ENCODE results near the gene NOL3. TPM values are rescaled to one million over a fixed set of nuclear protein-coding genes. Genes with fewer than 3 reads are reported as not detected.
A peak's percentile ranks its signal among the peaks of the same experiment; 100 is the strongest.

Gene NOL3
- total and polyA plus RNA-seq, 2 of the 13 experiments (the other 11 are each of a cell fraction or from before 2014, with no cell fraction given), result 5.7 to 20.5 TPM

GRCh38 chr16:67158637-67159600 lies 11.4 kb upstream of the NOL3 start (continued):
- peak; percentile 2; the same call in 1 of the 2 replicates for TF ChIP-seq ZBTB39 (CRISPR knock-in tag; IDR thresholded peaks at IDR 0.05)
- TF ChIP-seq TGIF2 (CRISPR knock-in tag; IDR thresholded peaks at IDR 0.05), result peak; percentile 37; the same call in 1 of the 2 replicates
- TF ChIP-seq SP5 (CRISPR knock-in tag; IDR thresholded peaks at IDR 0.05; ENCODE audit: borderline replicate concordance, low read depth), result peak; percentile 25; the same call in 1 of the 2 replicates
- TF ChIP-seq MXD4 (CRISPR knock-in tag; IDR thresholded peaks at IDR 0.05), result peak; percentile 2; the same call in 1 of the 2 replicates
- no peak for TF ChIP-seq SCMH1 (CRISPR knock-in tag; IDR thresholded peaks at IDR 0.05; ENCODE audit: borderline replicate concordance)
- 0 out of 2 replicates have a peak, but pooled peaks have one; percentile 7 for TF ChIP-seq HOXA3 (CRISPR knock-in tag; IDR thresholded peaks at IDR 0.05)
- peak; percentile 93 for TF ChIP-seq KLF9 (CRISPR knock-in tag; IDR thresholded peaks at IDR 0.05; ENCODE audit: low read depth)
- TF ChIP-seq ZBTB7B (CRISPR knock-in tag; IDR thresholded peaks at IDR 0.05), result peak; percentile 18; the same call in 1 of the 2 replicates
- 0 out of 2 replicates have a peak, but pooled peaks have one; percentile 12 for TF ChIP-seq MEIS1 (CRISPR knock-in tag; IDR thresholded peaks at IDR 0.05; ENCODE audit: borderline replicate concordance)
- TF ChIP-seq PATZ1 (CRISPR knock-in tag; IDR thresholded peaks at IDR 0.05), result peak; percentile 52; the same call in 1 of the 2 replicates
- 0 out of 2 replicates have a peak, but pooled peaks have one; percentile 1 for TF ChIP-seq MYC (CRISPR knock-in tag; IDR thresholded peaks at IDR 0.05; ENCODE audit: borderline replicate concordance)
- no peak for TF ChIP-seq NFKBIZ (CRISPR knock-in tag; IDR thresholded peaks at IDR 0.05)
- no peak for TF ChIP-seq POLR2G (IDR thresholded peaks at IDR 0.05; ENCODE audit: low read depth, low read length)
- peak; percentile 35; the same call in 1 of the 2 replicates for TF ChIP-seq NAIF1 (CRISPR knock-in tag; IDR thresholded peaks at IDR 0.05; ENCODE audit: borderline replicate concordance)
- TF ChIP-seq ZNF230 (CRISPR knock-in tag; IDR thresholded peaks at IDR 0.05), result no peak
- TF ChIP-seq MTERF4 (CRISPR knock-in tag; IDR thresholded peaks at IDR 0.05), result 0 out of 2 replicates have a peak, but pooled peaks have one; percentile 76
